ENCODE measurements around the gene ZBTB16. TPM values are rescaled to one million over a fixed set of nuclear protein-coding genes. Genes with fewer than 3 reads are reported as not detected.

Gene ZBTB16
- polyA plus RNA-seq, 3 donors: 4.1 to 12.3 (median 8.3) TPM

DNA sequence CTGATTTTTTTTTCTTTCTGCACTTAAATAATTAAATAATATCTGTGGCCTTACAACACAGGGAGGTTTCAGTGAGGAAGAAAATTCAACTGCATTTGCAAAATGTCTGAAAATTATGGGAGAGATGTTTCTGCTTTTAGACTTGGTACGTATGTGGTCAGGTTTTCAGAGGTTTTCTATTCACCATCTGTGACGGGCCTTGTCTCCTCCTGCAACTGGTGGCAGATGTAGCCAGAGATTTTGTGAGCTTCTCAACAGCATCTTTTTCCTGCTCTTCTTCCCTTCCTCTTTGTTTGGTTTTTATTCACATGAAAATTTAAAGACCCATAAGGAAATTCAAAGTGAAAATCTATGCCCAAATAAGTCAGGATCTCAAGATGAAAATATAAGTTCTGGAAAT, 38.3 kb downstream of the ZBTB16 start:
- intact Hi-C loops (cut with micrococcal nuclease): no loop called here
- TF ChIP-seq, protein P1, sequence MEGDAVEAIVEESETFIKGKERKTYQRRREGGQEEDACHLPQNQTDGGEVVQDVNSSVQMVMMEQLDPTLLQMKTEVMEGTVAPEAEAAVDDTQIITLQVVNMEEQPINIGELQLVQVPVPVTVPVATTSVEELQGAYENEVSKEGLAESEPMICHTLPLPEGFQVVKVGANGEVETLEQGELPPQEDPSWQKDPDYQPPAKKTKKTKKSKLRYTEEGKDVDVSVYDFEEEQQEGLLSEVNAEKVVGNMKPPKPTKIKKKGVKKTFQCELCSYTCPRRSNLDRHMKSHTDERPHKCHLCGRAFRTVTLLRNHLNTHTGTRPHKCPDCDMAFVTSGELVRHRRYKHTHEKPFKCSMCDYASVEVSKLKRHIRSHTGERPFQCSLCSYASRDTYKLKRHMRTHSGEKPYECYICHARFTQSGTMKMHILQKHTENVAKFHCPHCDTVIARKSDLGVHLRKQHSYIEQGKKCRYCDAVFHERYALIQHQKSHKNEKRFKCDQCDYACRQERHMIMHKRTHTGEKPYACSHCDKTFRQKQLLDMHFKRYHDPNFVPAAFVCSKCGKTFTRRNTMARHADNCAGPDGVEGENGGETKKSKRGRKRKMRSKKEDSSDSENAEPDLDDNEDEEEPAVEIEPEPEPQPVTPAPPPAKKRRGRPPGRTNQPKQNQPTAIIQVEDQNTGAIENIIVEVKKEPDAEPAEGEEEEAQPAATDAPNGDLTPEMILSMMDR (IDR thresholded peaks at IDR 0.05): no peak
- H3K9me3 Mint-ChIP-seq: peaks cover 0 to 2% (median 0%) of the 10 kb centered on the region in 7 donors
- H3K4me2 ChIP-seq (replicated peaks; ENCODE audit: extremely low read depth, low read length, poor library complexity, severe bottlenecking): no peak overlapping the region
- H3K27ac Mint-ChIP-seq: no peak overlapping the region
- peaks cover 5% of the 10 kb centered on the region for H4K20me1 ChIP-seq (ENCODE audit: insufficient read depth, low read length)
- peaks cover 3% of the 10 kb centered on the region for H3K79me2 ChIP-seq (ENCODE audit: insufficient read depth, low read length)
- H3K4me1 ChIP-seq (ENCODE audit: control insufficient read depth in 1 of 2, insufficient read depth in 2 of 2, low read length in 2 of 2): peaks cover 7 to 8% of the 10 kb centered on the region in 2 donors
- DNase-seq: no peak
- peaks cover 0 to 2% of the 10 kb centered on the region in 2 donors for H3K36me3 Mint-ChIP-seq
- peaks cover 0 to 5% (median 3%) of the 10 kb centered on the region in 3 donors for H3K27me3 Mint-ChIP-seq (ENCODE audit: low read depth in 3 of 3)
- WGBS (ENCODE audit: insufficient coverage): no CpG with 5 or more reads among the region's 2 CpGs
- H3K9me3 ChIP-seq (replicated peaks in 1 of 2; ENCODE audit: control insufficient read depth in 1 of 2, insufficient read depth in 1 of 2, low read length in 2 of 2): no peaks in the 10 kb centered on the region
- H3K9ac ChIP-seq (ENCODE audit: insufficient read depth, low read length, poor library complexity, severe bottlenecking): no peak overlapping the region
- H2AFZ ChIP-seq (ENCODE audit: insufficient read depth, low read depth, low read length, poor library complexity, severe bottlenecking): no peak overlapping the region
- H3K27me3 ChIP-seq (ENCODE audit: control insufficient read depth in 2 of 2, insufficient read depth in 2 of 2, low read length in 2 of 2): no peaks in the 10 kb centered on the region
- no peak overlapping the region for H3K4me3 Mint-ChIP-seq
- H3K4me3 ChIP-seq (replicated peaks in 1 of 3; ENCODE audit: low read depth in 2 of 3, low read length in 3 of 3): no peak overlapping the region
- no peak overlapping the region for H3K27ac ChIP-seq (ENCODE audit: low read depth in 1 of 2, low read length in 2 of 2)
- no peaks in the 10 kb centered on the region for H3K36me3 ChIP-seq (replicated peaks in 1 of 2; ENCODE audit: control insufficient read depth in 1 of 2, insufficient read depth in 2 of 2, low read length in 2 of 2)
- H3K4me1 Mint-ChIP-seq: peaks cover 38% of the 10 kb centered on the region

DNA sequence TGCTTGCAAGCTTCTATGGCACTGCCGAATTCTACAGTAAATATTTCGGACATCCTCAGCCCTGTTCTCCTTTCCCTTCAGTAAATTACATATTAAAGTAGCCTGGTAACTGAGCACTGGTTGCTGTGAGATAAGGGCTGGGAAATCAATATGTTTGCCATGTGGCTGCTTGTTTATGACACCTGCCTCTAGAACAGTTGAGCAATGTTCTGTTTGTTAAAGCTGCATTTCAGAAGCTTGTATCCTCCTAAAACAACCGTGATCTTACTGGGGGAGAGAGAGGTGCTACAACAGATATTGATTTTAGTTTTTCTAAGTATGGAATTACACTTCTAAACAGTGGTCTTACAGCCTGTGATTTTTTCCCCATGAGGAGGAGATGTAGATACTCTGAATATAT, 39.4 kb downstream of the ZBTB16 start:
- H2AFZ ChIP-seq (ENCODE audit: insufficient read depth, low read depth, low read length, poor library complexity, severe bottlenecking): no peak overlapping the region
- no peak overlapping the region for H3K9ac ChIP-seq (ENCODE audit: insufficient read depth, low read length, poor library complexity, severe bottlenecking)
- intact Hi-C loops (cut with micrococcal nuclease): no loop called here
- H3K4me1 ChIP-seq (ENCODE audit: control insufficient read depth in 1 of 2, insufficient read depth in 2 of 2, low read length in 2 of 2): peaks cover 11 to 13% of the 10 kb centered on the region in 2 donors
- no peak for DNase-seq
- WGBS (ENCODE audit: insufficient coverage): no CpG with 5 or more reads among the region's 3 CpGs
- H3K27ac ChIP-seq (ENCODE audit: low read depth in 1 of 2, low read length in 2 of 2): no peak overlapping the region
- H4K20me1 ChIP-seq (ENCODE audit: insufficient read depth, low read length): peaks cover 11% of the 10 kb centered on the region
- H3K36me3 ChIP-seq (replicated peaks in 1 of 2; ENCODE audit: control insufficient read depth in 1 of 2, insufficient read depth in 2 of 2, low read length in 2 of 2): no peaks in the 10 kb centered on the region
- Mint-ChIP-seq H3K9me3 (peaks cover 0 to 2% (median 0%) of the 10 kb centered on the region in 7 donors), H3K27me3 (ENCODE audit: low read depth in 3 of 3) (peaks cover 0 to 3% (median 2%) of the 10 kb centered on the region in 3 donors), H3K4me3 (no peak overlapping the region), H3K27ac (no peak overlapping the region), H3K36me3 (no peaks in the 10 kb centered on the region), H3K4me1 (peaks cover 45% of the 10 kb centered on the region)
- TF ChIP-seq, protein P1 (IDR thresholded peaks at IDR 0.05): no peak
- peaks cover 3% of the 10 kb centered on the region for H3K79me2 ChIP-seq (ENCODE audit: insufficient read depth, low read length)
- no peaks in the 10 kb centered on the region for H3K9me3 ChIP-seq (replicated peaks in 1 of 2; ENCODE audit: control insufficient read depth in 1 of 2, insufficient read depth in 1 of 2, low read length in 2 of 2)
- no peak overlapping the region for H3K4me3 ChIP-seq (replicated peaks in 1 of 3; ENCODE audit: low read depth in 2 of 3, low read length in 3 of 3)
- H3K4me2 ChIP-seq (replicated peaks; ENCODE audit: extremely low read depth, low read length, poor library complexity, severe bottlenecking): no peak overlapping the region
- H3K27me3 ChIP-seq (ENCODE audit: control insufficient read depth in 2 of 2, insufficient read depth in 2 of 2, low read length in 2 of 2): no peaks in the 10 kb centered on the region
